Cardiac muscle cell (in vitro differentiated cells and primary cell): Measurements from ENCODE around the gene RASAL2. TPM values are rescaled to one million over a fixed set of nuclear protein-coding genes. Genes with fewer than 3 reads are reported as not detected.
A peak's percentile ranks its signal among the peaks of the same experiment; 100 is the strongest.
"Not testable (repeated sequence)": the region's sequence is repeated elsewhere in the genome, so short reads cannot be mapped to it uniquely, and the experiment has no call there.

Source experiments
- DNase-seq, 2 donors: peaks; one replicate each; pipeline versions ENCODE4 v3.0.0 to v3.0.0-alpha.2; 2010 to 2017; ENCODE audit warnings: low read depth in 1 of 2, low spot score in 1 of 2
- H3K27ac ChIP-seq: fragments of 200-600 bp; sonication (generic); 2 replicates; pipeline ENCODE4 v1.5.1; 2016
- H3K27me3 ChIP-seq: fragments of 200-600 bp; sonication (generic); 2 replicates; pipeline ENCODE4 v1.6.0; 2016; ENCODE audit warnings: control low read depth
- H3K36me3 ChIP-seq: fragments of 200-600 bp; sonication (generic); 2 replicates; pipeline ENCODE4 v1.5.1; 2016; ENCODE audit warnings: control low read depth
- H3K4me1 ChIP-seq: fragments of 200-600 bp; sonication (generic); 2 replicates; pipeline ENCODE4 v1.8.1; 2017; ENCODE audit warnings: low read depth, mild to moderate bottlenecking, mixed run types
- H3K4me3 ChIP-seq: fragments of 200-600 bp; sonication (generic); 2 replicates; pipeline ENCODE4 v1.5.1; 2016; ENCODE audit warnings: mild to moderate bottlenecking
- H3K9me3 ChIP-seq: fragments of 200-600 bp; sonication (generic); 2 replicates; pipeline ENCODE4 v1.5.1; 2017; ENCODE audit warnings: low read depth, mild to moderate bottlenecking, control low read depth
- polyA plus RNA-seq: library from polyadenylated mRNA; unstranded; fragments of >200 nt; fragmentation: Nextera tagmentation; extraction: Ambion mirVana; gene quantifications from 2 replicates; pipeline ENCODE4 v1.2.1, GENCODE V29; 2016
- total RNA-seq: library from RNA; depleted of rRNA; stranded (reverse); fragments of >200 nt; gene quantifications from 2 replicates; pipeline ENCODE4 v1.2.3, GENCODE V29; 2016
- TF ChIP-seq, protein P1 (sequence below): IDR thresholded peaks from 2 replicates; pipeline ENCODE4 v1.5.1; 2012; ENCODE audit warnings: low read depth, mild to moderate bottlenecking, low read length

RASAL2 gene
- total and polyA plus RNA-seq, 2 experiments from 2014 or later: 11.2 to 35.3 TPM

DNA sequence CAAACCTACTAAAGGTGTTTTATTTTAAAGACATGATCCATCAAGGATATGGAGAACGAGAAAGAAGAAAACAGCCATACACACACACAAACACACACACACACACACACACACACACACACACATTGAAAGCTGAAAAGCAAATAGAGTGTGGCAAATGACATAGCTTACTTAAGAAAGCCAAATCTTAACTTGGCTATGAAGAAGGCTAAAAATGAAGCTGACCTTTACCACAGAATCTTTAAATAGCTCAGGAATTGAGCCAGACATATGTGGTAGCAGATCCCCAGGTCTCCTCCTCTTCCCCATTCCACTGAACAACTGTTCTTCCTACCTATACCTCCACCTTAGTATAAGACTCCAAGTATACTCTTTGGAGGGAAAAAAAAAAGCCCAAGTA is 217.3 kb downstream of the RASAL2 start:
- Histone ChIP-seq H3K4me3 (no peak overlapping the region), H3K27me3 (no peaks in the 10 kb centered on the region), H3K36me3 (no peaks in the 10 kb centered on the region), H3K4me1 (peaks cover 11% of the 10 kb centered on the region), H3K27ac (peak overlapping the region; percentile 47), H3K9me3 (no peaks in the 10 kb centered on the region)
- TF ChIP-seq, protein P1, sequence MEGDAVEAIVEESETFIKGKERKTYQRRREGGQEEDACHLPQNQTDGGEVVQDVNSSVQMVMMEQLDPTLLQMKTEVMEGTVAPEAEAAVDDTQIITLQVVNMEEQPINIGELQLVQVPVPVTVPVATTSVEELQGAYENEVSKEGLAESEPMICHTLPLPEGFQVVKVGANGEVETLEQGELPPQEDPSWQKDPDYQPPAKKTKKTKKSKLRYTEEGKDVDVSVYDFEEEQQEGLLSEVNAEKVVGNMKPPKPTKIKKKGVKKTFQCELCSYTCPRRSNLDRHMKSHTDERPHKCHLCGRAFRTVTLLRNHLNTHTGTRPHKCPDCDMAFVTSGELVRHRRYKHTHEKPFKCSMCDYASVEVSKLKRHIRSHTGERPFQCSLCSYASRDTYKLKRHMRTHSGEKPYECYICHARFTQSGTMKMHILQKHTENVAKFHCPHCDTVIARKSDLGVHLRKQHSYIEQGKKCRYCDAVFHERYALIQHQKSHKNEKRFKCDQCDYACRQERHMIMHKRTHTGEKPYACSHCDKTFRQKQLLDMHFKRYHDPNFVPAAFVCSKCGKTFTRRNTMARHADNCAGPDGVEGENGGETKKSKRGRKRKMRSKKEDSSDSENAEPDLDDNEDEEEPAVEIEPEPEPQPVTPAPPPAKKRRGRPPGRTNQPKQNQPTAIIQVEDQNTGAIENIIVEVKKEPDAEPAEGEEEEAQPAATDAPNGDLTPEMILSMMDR: no peak
- peak; percentile 11 to 43 for DNase-seq

DNA sequence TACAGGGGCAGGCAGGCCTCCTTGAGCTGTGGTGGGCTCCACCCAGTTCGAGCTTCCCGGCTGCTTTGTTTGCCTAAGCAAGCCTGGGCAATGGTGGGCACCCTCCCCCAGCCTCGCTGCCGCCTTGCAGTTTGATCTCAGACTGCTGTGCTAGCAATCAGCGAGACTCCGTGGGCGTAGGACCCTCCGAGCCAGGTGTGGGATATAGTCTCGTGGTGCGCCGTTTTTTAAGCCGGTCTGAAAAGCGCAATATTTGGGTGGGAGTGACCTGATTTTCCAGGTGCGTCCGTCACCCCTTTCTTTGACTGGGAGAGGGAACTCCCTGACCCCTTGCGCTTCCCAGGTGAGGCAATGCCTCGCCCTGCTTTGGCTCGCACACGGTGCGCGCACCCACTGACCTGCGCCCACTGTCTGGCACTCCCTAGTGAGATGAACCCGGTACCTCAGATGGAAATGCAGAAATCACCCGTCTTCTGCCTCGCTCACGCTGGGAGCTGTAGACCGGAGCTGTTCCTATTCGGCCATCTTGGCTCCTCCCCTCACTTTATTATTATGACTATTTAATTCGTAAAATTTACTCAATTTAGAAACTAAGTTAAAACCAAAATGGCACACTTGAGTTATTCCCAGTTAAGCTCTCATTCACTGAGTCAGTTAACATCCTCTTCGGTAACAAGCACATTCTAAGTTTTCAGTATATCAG is 226.5 kb downstream of the RASAL2 start:
- not testable (repeated sequence) for H3K9me3 ChIP-seq, H3K27me3 ChIP-seq, H3K4me1 ChIP-seq, H3K36me3 ChIP-seq, DNase-seq
- Histone ChIP-seq H3K4me3 (peak overlapping the region; percentile 28), H3K27ac (peak overlapping the region; percentile 23)

DNA sequence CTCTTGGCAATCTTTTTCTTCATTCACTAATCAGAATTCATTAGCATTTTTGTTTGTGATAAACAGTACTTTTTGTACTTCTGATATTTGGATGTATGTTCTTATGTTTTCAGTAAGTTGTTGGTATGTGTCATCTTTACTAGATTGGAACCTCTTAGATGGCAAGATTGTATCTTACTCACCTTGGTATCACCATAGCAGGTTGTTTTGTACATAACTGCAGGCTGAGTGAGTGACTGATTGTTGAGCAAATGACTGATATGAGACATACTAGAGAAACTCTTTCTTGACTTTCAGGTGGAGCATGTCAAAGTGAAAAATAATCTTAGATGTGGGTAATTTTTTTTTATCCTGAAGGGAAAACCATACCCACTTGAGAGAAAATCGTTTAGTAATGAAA is 229.2 kb downstream of the RASAL2 start:
- Histone ChIP-seq H3K4me1 (no peaks in the 10 kb centered on the region), H3K27ac (no peak overlapping the region), H3K9me3 (no peaks in the 10 kb centered on the region), H3K36me3 (no peaks in the 10 kb centered on the region), H3K27me3 (no peaks in the 10 kb centered on the region), H3K4me3 (no peak overlapping the region)
- DNase-seq: no peak
- TF ChIP-seq, protein P1: no peak

DNA sequence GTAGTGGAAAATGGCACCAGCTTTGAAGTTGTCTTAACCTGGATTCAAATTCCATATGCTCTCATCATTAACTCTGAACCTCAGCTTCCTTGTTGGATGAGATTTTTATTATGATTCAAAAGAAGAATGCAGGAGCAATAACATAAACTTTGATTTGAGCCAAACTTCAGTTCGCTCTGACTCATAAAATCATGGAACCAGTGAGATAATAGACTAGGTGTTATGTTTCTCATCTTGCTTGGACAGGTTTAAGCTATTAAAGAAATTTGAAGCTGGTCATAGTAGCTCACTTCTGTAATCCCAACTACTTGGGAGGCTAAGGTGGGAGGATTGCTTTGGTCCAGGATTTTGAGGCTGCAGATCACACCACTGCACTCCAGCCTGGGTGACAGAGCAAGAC is 230.1 kb downstream of the RASAL2 start:
- no peaks in the 10 kb centered on the region for H3K9me3 ChIP-seq
- no peak overlapping the region for H3K27ac ChIP-seq
- H3K36me3 ChIP-seq: no peaks in the 10 kb centered on the region
- no peak overlapping the region for H3K4me3 ChIP-seq
- TF ChIP-seq, protein P1: no peak
- no peaks in the 10 kb centered on the region for H3K27me3 ChIP-seq
- H3K4me1 ChIP-seq: no peaks in the 10 kb centered on the region
- DNase-seq: no peak

DNA sequence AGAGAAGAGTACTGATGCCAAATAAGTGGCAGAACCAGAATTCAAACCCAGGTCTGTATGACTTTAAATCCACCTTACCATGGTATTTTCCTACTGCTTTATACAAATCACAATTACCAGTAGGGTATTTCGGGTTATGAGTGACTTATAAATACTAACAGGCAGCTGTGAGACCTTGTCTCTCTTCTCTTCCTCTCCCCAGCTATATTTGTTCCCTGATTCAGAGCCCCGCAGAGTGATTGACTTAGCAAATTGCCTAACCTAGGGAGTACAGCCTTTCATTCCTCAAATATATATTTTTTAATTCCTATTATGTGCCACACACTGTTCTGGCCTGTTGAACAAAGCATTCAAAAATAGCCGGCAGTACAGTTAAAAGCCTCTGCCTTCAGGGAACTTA is 234.8 kb downstream of the RASAL2 start:
- Histone ChIP-seq H3K36me3 (no peaks in the 10 kb centered on the region), H3K27ac (no peak overlapping the region)
- TF ChIP-seq, protein P1: no peak

DNA sequence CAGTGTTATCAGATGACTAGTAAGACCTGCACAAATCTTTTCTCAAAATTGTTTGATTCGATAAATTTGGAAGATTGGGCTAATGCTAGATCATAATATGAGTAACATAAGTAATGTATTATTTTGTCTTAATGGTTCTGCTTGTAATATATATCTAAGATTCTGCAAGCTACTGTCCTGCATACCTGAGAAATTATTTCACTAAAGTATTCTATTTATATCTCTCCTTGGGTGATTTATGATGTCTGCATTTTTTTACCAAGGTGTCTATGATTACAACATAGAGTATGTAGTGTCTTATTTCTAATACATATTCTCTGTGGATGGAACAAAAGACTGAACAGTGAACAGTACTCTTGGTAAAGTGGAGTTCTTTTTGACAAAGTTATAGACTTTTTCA is 236.2 kb downstream of the RASAL2 start:
- Histone ChIP-seq H3K36me3 (no peaks in the 10 kb centered on the region), H3K27ac (no peak overlapping the region), H3K4me3 (no peak overlapping the region), H3K4me1 (no peaks in the 10 kb centered on the region), H3K9me3 (no peaks in the 10 kb centered on the region), H3K27me3 (no peaks in the 10 kb centered on the region)
- no peak for DNase-seq
- TF ChIP-seq, protein P1: no peak

More for the DNA sequence above, 234.8 kb downstream of the RASAL2 start:
- Histone ChIP-seq H3K27me3 (no peaks in the 10 kb centered on the region), H3K9me3 (no peaks in the 10 kb centered on the region), H3K4me3 (no peak overlapping the region), H3K4me1 (no peaks in the 10 kb centered on the region)
- DNase-seq: no peak
